Neural cell (in vitro differentiated cells): Measurements from ENCODE around the gene DLGAP4. TPM values are rescaled to one million over a fixed set of nuclear protein-coding genes. Genes with fewer than 3 reads are reported as not detected.

Experiments
- H2AFZ ChIP-seq: fragments of 200-600, 300-800 bp; sonication (generic), shearing (Covaris generic); 2 replicates; pipeline ENCODE4 v1.6.0; 2014; ENCODE audit warnings: low read depth, mild to moderate bottlenecking, antibody characterized with exemption, low read length, moderate library complexity
- H3F3A ChIP-seq: fragments of 200-600 bp; shearing (Covaris generic); 2 replicates; pipeline ENCODE4 v1.6.1; 2016; ENCODE audit warnings: mild to moderate bottlenecking, moderate library complexity, mixed read lengths, antibody characterized with exemption, low read length; ENCODE audit not compliant: insufficient read depth, poor library complexity, severe bottlenecking
- H3K27ac ChIP-seq: fragments of 200-600, 300-800 bp; sonication (generic), shearing (Covaris generic); 2 replicates; pipeline ENCODE4 v1.5.1; 2014; ENCODE audit warnings: mild to moderate bottlenecking, low read length, moderate library complexity
- H3K27me3 ChIP-seq: fragments of 300-800, 200-600 bp; sonication (generic), shearing (Covaris generic); 2 replicates; pipeline ENCODE4 v1.6.0; 2014; ENCODE audit warnings: mild to moderate bottlenecking, low read depth, low read length, moderate library complexity; ENCODE audit not compliant: insufficient read depth
- H3K36me3 ChIP-seq: fragments of 300-800, 200-600 bp; sonication (generic), shearing (Covaris generic); 2 replicates; pipeline ENCODE4 v1.5.1; 2014; ENCODE audit warnings: mild to moderate bottlenecking, antibody characterized with exemption, low read length, moderate library complexity; ENCODE audit not compliant: insufficient read depth
- H3K4me2 ChIP-seq: fragments of 300-800, 200-600 bp; sonication (generic), shearing (Covaris generic); 2 replicates; pipeline ENCODE4 v1.6.0; 2014; ENCODE audit warnings: mild to moderate bottlenecking, low read length
- H3K4me3 ChIP-seq: fragments of 300-800, 200-600 bp; sonication (generic), shearing (Covaris generic); 2 replicates; pipeline ENCODE4 v1.5.1; 2014; ENCODE audit warnings: mild to moderate bottlenecking, low read length, moderate library complexity
- H3K79me2 ChIP-seq: fragments of 200-600 bp; shearing (Covaris generic); replicated peaks from 2 replicates; pipeline ENCODE4 v1.6.0; 2014; ENCODE audit warnings: mild to moderate bottlenecking, low read length, moderate library complexity; ENCODE audit not compliant: insufficient read depth
- H3K9ac ChIP-seq: fragments of 300-800, 200-600 bp; sonication (generic), shearing (Covaris generic); 2 replicates; pipeline ENCODE4 v1.6.1; 2016; ENCODE audit warnings: mild to moderate bottlenecking, low read length, mixed read lengths
- H3K9me2 ChIP-seq: fragments of 200-600 bp; shearing (Covaris generic); 2 replicates; pipeline ENCODE4 v1.6.1; 2016; ENCODE audit warnings: mild to moderate bottlenecking, low read length, mixed read lengths; ENCODE audit not compliant: insufficient read depth
- H3K9me3 ChIP-seq: fragments of 200-600, 300-800 bp; sonication (generic), shearing (Covaris generic); 2 replicates; pipeline ENCODE4 v1.6.1; 2016; ENCODE audit warnings: mild to moderate bottlenecking, mixed run types, low read length, moderate library complexity, mixed read lengths
- H4K20me1 ChIP-seq: fragments of 200-600 bp; shearing (Covaris generic); 2 replicates; pipeline ENCODE4 v1.6.1; 2016; ENCODE audit warnings: mild to moderate bottlenecking, mixed run types; ENCODE audit not compliant: insufficient read depth
- CTCF ChIP-seq: fragments of 450-650 bp; IDR thresholded peaks from 2 replicates; pipeline ENCODE4 v1.5.1; 2014; ENCODE audit warnings: antibody characterized with exemption, mild to moderate bottlenecking, moderate library complexity; ENCODE audit not compliant: poor library complexity, severe bottlenecking
- EP300 ChIP-seq: fragments of 450-650 bp; conservative IDR thresholded peaks from 2 replicates; pipeline ENCODE4 v1.6.1; 2014; ENCODE audit warnings: antibody characterized with exemption, mild to moderate bottlenecking, moderate library complexity; ENCODE audit not compliant: poor library complexity, severe bottlenecking
- EZH2 ChIP-seq: fragments of 200-600, 300-800 bp; shearing (Covaris generic), sonication (generic); IDR thresholded peaks from 2 replicates; pipeline ENCODE4 v1.6.1; 2014; ENCODE audit warnings: antibody characterized with exemption, low read length, borderline replicate concordance, mild to moderate bottlenecking; ENCODE audit not compliant: insufficient read depth, poor library complexity, severe bottlenecking
- MXI1 ChIP-seq: fragments of 450-650 bp; conservative IDR thresholded peaks from 2 replicates; pipeline ENCODE4 v1.6.1; 2014; ENCODE audit warnings: antibody characterized with exemption, mild to moderate bottlenecking; ENCODE audit not compliant: poor library complexity, severe bottlenecking
- POLR2AphosphoS5 ChIP-seq: IDR thresholded peaks from 2 replicates; pipeline ENCODE4 v1.6.1; 2012
- RAD21 ChIP-seq: fragments of 450-650 bp; conservative IDR thresholded peaks from 2 replicates; pipeline ENCODE4 v1.6.1; 2014; ENCODE audit warnings: antibody characterized with exemption, mild to moderate bottlenecking, moderate library complexity
- SMC3 ChIP-seq: fragments of 450-650 bp; conservative IDR thresholded peaks from 2 replicates; pipeline ENCODE4 v1.6.1; 2014; ENCODE audit warnings: antibody characterized with exemption, mild to moderate bottlenecking, moderate library complexity; ENCODE audit not compliant: poor library complexity
- TAF1 ChIP-seq: IDR thresholded peaks from 2 replicates; pipeline ENCODE4 v1.6.1; 2012; ENCODE audit warnings: low read depth
- polyA plus RNA-seq: library from polyadenylated mRNA; depleted of rRNA; stranded (reverse); fragments of >200 nt; gene quantifications from 2 replicates; pipeline ENCODE4 v1.2.3, GENCODE V29; 2014
- TF ChIP-seq, protein P1 (sequence below): IDR thresholded peaks from 2 replicates; pipeline ENCODE4 v1.6.1; 2012; ENCODE audit warnings: borderline replicate concordance

The DLGAP4 gene
- polyA plus RNA-seq, 1 donor from 2014 or later, result 31.2 TPM

DNA sequence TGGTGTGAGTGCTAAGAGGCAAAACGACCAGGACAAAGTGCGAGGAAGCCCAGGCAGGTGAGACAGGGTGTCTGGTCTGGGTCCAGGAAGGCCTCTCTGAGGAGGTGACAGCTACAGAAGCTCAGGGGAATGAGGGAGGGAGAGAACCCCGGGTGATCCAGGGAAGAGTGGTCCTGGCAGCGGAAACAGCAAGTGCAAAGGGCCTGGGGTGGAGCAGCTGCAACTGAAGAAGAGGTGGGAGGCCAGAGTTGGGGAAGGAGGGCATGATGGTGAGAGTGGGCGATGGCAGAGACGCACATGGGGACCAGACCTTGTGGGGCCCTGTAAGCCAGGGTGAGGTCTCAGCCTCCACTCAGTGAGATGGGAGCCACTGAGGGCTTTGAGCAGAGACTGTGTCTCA is 45.8 kb downstream of the DLGAP4 start:
- Histone ChIP-seq H4K20me1 (no peaks in the 10 kb centered on the region), H3K79me2 (no peaks in the 10 kb centered on the region), H3K4me3 (no peak overlapping the region), H3K27me3 (no peaks in the 10 kb centered on the region), H3K36me3 (no peaks in the 10 kb centered on the region), H3K27ac (no peak overlapping the region), H3K4me2 (no peak overlapping the region), H3K9me3 (no peaks in the 10 kb centered on the region), H3K9ac (no peak overlapping the region), H2AFZ (no peak overlapping the region), H3F3A (no peaks in the 10 kb centered on the region), H3K9me2 (no peaks in the 10 kb centered on the region)
- TF ChIP-seq CTCF, result no peak
- TF ChIP-seq RAD21, result no peak
- TF ChIP-seq, protein P1, sequence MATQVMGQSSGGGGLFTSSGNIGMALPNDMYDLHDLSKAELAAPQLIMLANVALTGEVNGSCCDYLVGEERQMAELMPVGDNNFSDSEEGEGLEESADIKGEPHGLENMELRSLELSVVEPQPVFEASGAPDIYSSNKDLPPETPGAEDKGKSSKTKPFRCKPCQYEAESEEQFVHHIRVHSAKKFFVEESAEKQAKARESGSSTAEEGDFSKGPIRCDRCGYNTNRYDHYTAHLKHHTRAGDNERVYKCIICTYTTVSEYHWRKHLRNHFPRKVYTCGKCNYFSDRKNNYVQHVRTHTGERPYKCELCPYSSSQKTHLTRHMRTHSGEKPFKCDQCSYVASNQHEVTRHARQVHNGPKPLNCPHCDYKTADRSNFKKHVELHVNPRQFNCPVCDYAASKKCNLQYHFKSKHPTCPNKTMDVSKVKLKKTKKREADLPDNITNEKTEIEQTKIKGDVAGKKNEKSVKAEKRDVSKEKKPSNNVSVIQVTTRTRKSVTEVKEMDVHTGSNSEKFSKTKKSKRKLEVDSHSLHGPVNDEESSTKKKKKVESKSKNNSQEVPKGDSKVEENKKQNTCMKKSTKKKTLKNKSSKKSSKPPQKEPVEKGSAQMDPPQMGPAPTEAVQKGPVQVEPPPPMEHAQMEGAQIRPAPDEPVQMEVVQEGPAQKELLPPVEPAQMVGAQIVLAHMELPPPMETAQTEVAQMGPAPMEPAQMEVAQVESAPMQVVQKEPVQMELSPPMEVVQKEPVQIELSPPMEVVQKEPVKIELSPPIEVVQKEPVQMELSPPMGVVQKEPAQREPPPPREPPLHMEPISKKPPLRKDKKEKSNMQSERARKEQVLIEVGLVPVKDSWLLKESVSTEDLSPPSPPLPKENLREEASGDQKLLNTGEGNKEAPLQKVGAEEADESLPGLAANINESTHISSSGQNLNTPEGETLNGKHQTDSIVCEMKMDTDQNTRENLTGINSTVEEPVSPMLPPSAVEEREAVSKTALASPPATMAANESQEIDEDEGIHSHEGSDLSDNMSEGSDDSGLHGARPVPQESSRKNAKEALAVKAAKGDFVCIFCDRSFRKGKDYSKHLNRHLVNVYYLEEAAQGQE, result no peak
- no peak for TF ChIP-seq TAF1
- no peak for TF ChIP-seq MXI1
- TF ChIP-seq EP300, result no peak

- H3K27me3 ChIP-seq, result no peaks in the 10 kb centered on the region
- no peak overlapping the region for H3K9ac ChIP-seq
- H3K9me2 ChIP-seq, result no peaks in the 10 kb centered on the region
- TF ChIP-seq TAF1 (no peak), MXI1 (no peak)
- no peaks in the 10 kb centered on the region for H3K9me3 ChIP-seq
- no peak overlapping the region for H3K4me3 ChIP-seq
- H3K4me2 ChIP-seq, result no peak overlapping the region
- no peak overlapping the region for H2AFZ ChIP-seq
- no peaks in the 10 kb centered on the region for H3F3A ChIP-seq
- H4K20me1 ChIP-seq, result no peaks in the 10 kb centered on the region
- H3K79me2 ChIP-seq, result no peaks in the 10 kb centered on the region
- H3K27ac ChIP-seq, result no peak overlapping the region
- H3K36me3 ChIP-seq, result no peaks in the 10 kb centered on the region
These were observed 46.9 kb downstream of the DLGAP4 start for GRCh38 chr20:36352843-36353553.

- H3K27ac ChIP-seq, result no peak overlapping the region
- no peak overlapping the region for H2AFZ ChIP-seq
- H3K9me2 ChIP-seq, result no peaks in the 10 kb centered on the region
- no peaks in the 10 kb centered on the region for H3K79me2 ChIP-seq
- no peaks in the 10 kb centered on the region for H3F3A ChIP-seq
- no peak overlapping the region for H3K9ac ChIP-seq
- no peaks in the 10 kb centered on the region for H3K9me3 ChIP-seq
- no peaks in the 10 kb centered on the region for H4K20me1 ChIP-seq
- no peak overlapping the region for H3K4me2 ChIP-seq
- H3K36me3 ChIP-seq, result no peaks in the 10 kb centered on the region
- TF ChIP-seq TAF1 (no peak), SMC3 (no peak), MXI1 (no peak), EP300 (no peak), RAD21 (no peak), EZH2 (no peak), CTCF (no peak), POLR2AphosphoS5 (no peak)
- TF ChIP-seq, protein P1, result no peak
- H3K4me3 ChIP-seq, result no peak overlapping the region
- no peaks in the 10 kb centered on the region for H3K27me3 ChIP-seq
These were observed 47.6 kb downstream of the DLGAP4 start for GRCh38 chr20:36353740-36354139.
